K562 (cell line): ENCODE results near the gene NSG2. TPM values are rescaled to one million over a fixed set of nuclear protein-coding genes. Genes with fewer than 3 reads are reported as not detected.
A peak's percentile ranks its signal among the peaks of the same experiment; 100 is the strongest.

Source experiments
- BCLAF1 ChIP-seq, 2 experiments: fragments of 450-650 bp in 1 of 2; IDR thresholded peaks; 2 replicates each; pipeline ENCODE4 v1.6.1; 2011 to 2017; ENCODE audit warnings: low read depth in 2 of 2, antibody characterized with exemption in 1 of 2, borderline replicate concordance in 1 of 2, low read length in 1 of 2, mild to moderate bottlenecking in 1 of 2, mixed read lengths in 1 of 2; ENCODE audit not compliant: control insufficient read depth in 1 of 2
- CTCF ChIP-seq, 3 experiments: IDR thresholded peaks in 2 of 3; conservative IDR thresholded peaks in 1 of 3; 2 replicates each; pipeline ENCODE4 v1.5.1; 2011 to 2012; ENCODE audit warnings: low read length in 3 of 3, mild to moderate bottlenecking in 3 of 3, control low read depth in 2 of 3, improper control_type of control experiment in 1 of 3, inconsistent platforms in 1 of 3, low read depth in 1 of 3, mixed read lengths in 1 of 3, moderate library complexity in 1 of 3; ENCODE audit not compliant: insufficient read depth in 2 of 3
- EHMT2 ChIP-seq: fragments of 450-650 bp; IDR thresholded peaks from 2 replicates; pipeline ENCODE4 v1.6.1; 2018; ENCODE audit warnings: antibody characterized with exemption
- KDM2B ChIP-seq: fragments of 250-450 bp; sonication (Bioruptor Pico); IDR thresholded peaks from 2 replicates; pipeline ENCODE4 v1.8.0; 2021; ENCODE audit warnings: mild to moderate bottlenecking, moderate library complexity
- MCM3 ChIP-seq: fragments of 450-650 bp; IDR thresholded peaks from 2 replicates; pipeline ENCODE4 v1.6.1; 2016
- MGA ChIP-seq: fragments of 450-650 bp; IDR thresholded peaks from 2 replicates; pipeline ENCODE4 v1.6.1; 2016; ENCODE audit warnings: mild to moderate bottlenecking, moderate library complexity
- NFE2 ChIP-seq: IDR thresholded peaks from 2 replicates; pipeline ENCODE4 v1.6.1; 2014; ENCODE audit warnings: antibody characterized with exemption, low read depth
- RB1 ChIP-seq: fragments of 450-650 bp; IDR thresholded peaks from 2 replicates; pipeline ENCODE4 v1.6.1; 2017; ENCODE audit warnings: low read depth, mild to moderate bottlenecking
- RBBP5 ChIP-seq: fragments of 200-600 bp; sonication (generic); IDR thresholded peaks from 2 replicates; pipeline ENCODE4 v1.6.1; 2012; ENCODE audit warnings: borderline replicate concordance, mild to moderate bottlenecking, low read length, control low read depth, inconsistent platforms; ENCODE audit not compliant: insufficient read depth, poor library complexity, severe bottlenecking
- U2AF2 ChIP-seq: fragments of 200-400 bp; formaldehyde crosslinking; optimal IDR thresholded peaks from 2 replicates; pipeline ENCODE3; 2017; ENCODE audit warnings: low read depth, mild to moderate bottlenecking, low read length
- ZNF57 ChIP-seq: fragments of 450-650 bp; formaldehyde crosslinking; IDR thresholded peaks from 2 replicates; pipeline ENCODE4 v1.4.0; 2020; ENCODE audit warnings: mild to moderate bottlenecking, moderate library complexity
- polyA plus RNA-seq, 8 experiments: library from polyadenylated mRNA; depleted of rRNA in 4 of 8; stranded (reverse) in 5 of 8; unstranded in 3 of 8; fragments of >200 nt; fragmentation: Nextera tagmentation in 2 of 8; fragmentation: Illumina TruSeq in 1 of 8; extraction: Ambion mirVana in 2 of 8; extraction: Trizol in 1 of 8; gene quantifications; 2 replicates each; pipeline versions ENCODE4 v1.2.1 to v1.2.3, GENCODE V29; 2011 to 2014; ENCODE audit warnings: inconsistent platforms in 1 of 8, missing spikeins in 1 of 8
- total RNA-seq, 7 experiments: library from RNA; depleted of rRNA in 6 of 7; stranded (reverse); fragments of >200 nt in 6 of 7; fragmentation: Illumina TruSeq in 2 of 7; extraction: Trizol in 2 of 7; gene quantifications; 2 replicates each; pipeline versions ENCODE4 v1.2.1 to v1.2.3, GENCODE V29; 2011 to 2021; ENCODE audit warnings: low replicate concordance in 1 of 7

The NSG2 gene
- total and polyA plus RNA-seq, 9 of the 15 experiments (the other 6 are each of a cell fraction or from before 2014, with no cell fraction given) = not detected

DNA sequence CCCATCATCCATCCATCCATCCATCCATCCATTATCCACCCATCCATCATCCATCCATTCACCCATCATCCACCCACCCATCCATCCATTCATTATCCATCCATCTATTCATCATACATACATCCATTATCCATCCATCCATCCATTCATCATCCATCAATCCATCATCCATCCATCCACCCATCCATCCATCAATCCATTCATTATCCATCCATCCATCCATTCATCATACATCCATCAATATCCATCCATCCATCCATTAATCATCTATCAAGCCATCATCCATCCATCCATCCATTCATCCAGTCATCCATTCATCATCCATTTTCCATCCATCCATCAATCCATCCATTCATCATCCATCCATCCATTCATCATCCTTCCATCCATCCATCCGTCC is 89.0 kb downstream of the NSG2 start (continued):
- TF ChIP-seq CTCF (IDR thresholded peaks at IDR 0.05 in 2 of 3, conservative IDR thresholded peaks at IDR 0.05 in 1 of 3; ENCODE audit: insufficient read depth in 2 of 3, low read depth in 1 of 3, low read length in 3 of 3) (no peak), EHMT2 (0 out of 2 replicates have a peak, but pooled peaks have one; percentile 31), RB1 (no peak), MCM3 (no peak), ZNF57 (CRISPR knock-in tag) (no peak), KDM2B (CRISPR knock-in tag) (no peak), MGA (no peak), U2AF2 (no peak), RBBP5 (no peak), BCLAF1 (IDR thresholded peaks at IDR 0.05; ENCODE audit: borderline replicate concordance in 1 of 2, control insufficient read depth in 1 of 2, low read depth in 2 of 2, low read length in 1 of 2) (0 out of 4 replicates have a peak, but pooled peaks of 1 of the 2 experiments have one; percentile 39), NFE2 (no peak)
